Inflammatory macrophage treated with lipopolysaccharide for 4 hours (primary cell): ENCODE data around the gene NMNAT3.
A peak's percentile ranks its signal among the peaks of the same experiment; 100 is the strongest.

Experiments
- DNase-seq: peaks from one replicate; pipeline ENCODE4 v3.0.0-alpha.2; 2020

Gene NMNAT3

GRCh38 chr3:139674571-139675260, 3.1 kb downstream of the NMNAT3 start:
- no peak for DNase-seq

- DNase-seq, result no peak
Measured at GRCh38 chr3:139672884-139673283, 4.9 kb downstream of the NMNAT3 start.

- DNase-seq, result no peak
Measured at GRCh38 chr3:139671863-139672646, 5.7 kb downstream of the NMNAT3 start.

GRCh38 chr3:139671107-139671506, 6.7 kb downstream of the NMNAT3 start:
- no peak for DNase-seq

GRCh38 chr3:139670196-139670595, 7.6 kb downstream of the NMNAT3 start:
- DNase-seq, result no peak

GRCh38 chr3:139668332-139668731, 9.4 kb downstream of the NMNAT3 start:
- no peak for DNase-seq

GRCh38 chr3:139664958-139665357, 12.8 kb downstream of the NMNAT3 start:
- DNase-seq, result no peak

- no peak for DNase-seq
Measured at GRCh38 chr3:139660269-139660668, 17.5 kb downstream of the NMNAT3 start.

GRCh38 chr3:139659511-139659910, 18.3 kb downstream of the NMNAT3 start:
- DNase-seq, result no peak

GRCh38 chr3:139657936-139658335, 19.8 kb downstream of the NMNAT3 start:
- no peak for DNase-seq

GRCh38 chr3:139657434-139657833, 20.3 kb downstream of the NMNAT3 start:
- no peak for DNase-seq

GRCh38 chr3:139655909-139656595, 21.7 kb downstream of the NMNAT3 start:
- DNase-seq, result no peak

- DNase-seq, result no peak
Measured at GRCh38 chr3:139654637-139655365, 23.0 kb downstream of the NMNAT3 start.

- no peak for DNase-seq
Measured at GRCh38 chr3:139653582-139653981, 24.2 kb downstream of the NMNAT3 start.

- no peak for DNase-seq
Measured at GRCh38 chr3:139652561-139652960, 25.2 kb downstream of the NMNAT3 start.

- no peak for DNase-seq
Measured at GRCh38 chr3:139647866-139648435, 29.8 kb downstream of the NMNAT3 start.

- no peak for DNase-seq
Measured at GRCh38 chr3:139646512-139646911, 31.3 kb downstream of the NMNAT3 start.

GRCh38 chr3:139642996-139643395, 34.8 kb downstream of the NMNAT3 start:
- peak; percentile 89 for DNase-seq

- DNase-seq, result no peak
Measured at GRCh38 chr3:139640456-139640855, 37.3 kb downstream of the NMNAT3 start.

- DNase-seq, result peak; percentile 32
Measured at GRCh38 chr3:139639662-139640061, 38.1 kb downstream of the NMNAT3 start.

- no peak for DNase-seq
Measured at GRCh38 chr3:139638518-139638917, 39.3 kb downstream of the NMNAT3 start.

- DNase-seq, result no peak
Measured at GRCh38 chr3:139636511-139636910, 41.3 kb downstream of the NMNAT3 start.
